SU-DHL-6 (cell line): ENCODE data around the gene TMEM163.

Source experiments
- CTCF ChIP-seq: fragments of 200-600 bp; sonication (generic); IDR thresholded peaks from one replicate; pipeline ENCODE4 v1.5.1; 2017; ENCODE audit warnings: antibody characterized with exemption, mild to moderate bottlenecking, low read length, moderate library complexity; ENCODE audit not compliant: insufficient read depth, poor library complexity, severe bottlenecking
- EZH2phosphoT487 ChIP-seq: fragments of 200-600 bp; sonication (generic), shearing (Covaris generic); conservative IDR thresholded peaks from 2 replicates; pipeline ENCODE4 v1.6.1; 2018; ENCODE audit warnings: mild to moderate bottlenecking, antibody characterized with exemption, low read length, moderate library complexity, mixed read lengths

GRCh38 chr2:134499307-134499926, 219.4 kb downstream of the TMEM163 start:
- TF ChIP-seq EZH2phosphoT487: no peak
- TF ChIP-seq CTCF: no peak
